ENCODE results near the gene CBLIF.

DNA sequence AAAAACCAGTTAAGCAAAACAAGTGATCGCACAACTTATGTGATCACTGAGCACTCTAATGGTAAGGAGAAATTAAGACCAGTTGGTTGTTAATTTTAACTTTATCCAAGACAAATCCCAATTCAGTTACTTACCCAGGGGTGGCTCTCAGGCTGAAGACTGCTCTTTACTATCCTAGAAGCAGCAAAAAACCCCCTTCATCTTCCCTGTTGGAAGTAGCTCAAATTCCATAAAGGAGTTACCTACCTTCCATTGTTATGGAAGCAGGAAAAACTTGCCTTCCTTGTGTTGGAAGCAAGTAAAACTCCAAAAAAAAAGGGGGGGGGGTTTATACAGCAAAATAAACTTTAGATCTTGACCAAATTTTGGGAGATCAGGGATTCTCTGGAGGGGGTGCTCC is 29.5 kb downstream of the CBLIF start:
- TF ChIP-seq, protein P1, sequence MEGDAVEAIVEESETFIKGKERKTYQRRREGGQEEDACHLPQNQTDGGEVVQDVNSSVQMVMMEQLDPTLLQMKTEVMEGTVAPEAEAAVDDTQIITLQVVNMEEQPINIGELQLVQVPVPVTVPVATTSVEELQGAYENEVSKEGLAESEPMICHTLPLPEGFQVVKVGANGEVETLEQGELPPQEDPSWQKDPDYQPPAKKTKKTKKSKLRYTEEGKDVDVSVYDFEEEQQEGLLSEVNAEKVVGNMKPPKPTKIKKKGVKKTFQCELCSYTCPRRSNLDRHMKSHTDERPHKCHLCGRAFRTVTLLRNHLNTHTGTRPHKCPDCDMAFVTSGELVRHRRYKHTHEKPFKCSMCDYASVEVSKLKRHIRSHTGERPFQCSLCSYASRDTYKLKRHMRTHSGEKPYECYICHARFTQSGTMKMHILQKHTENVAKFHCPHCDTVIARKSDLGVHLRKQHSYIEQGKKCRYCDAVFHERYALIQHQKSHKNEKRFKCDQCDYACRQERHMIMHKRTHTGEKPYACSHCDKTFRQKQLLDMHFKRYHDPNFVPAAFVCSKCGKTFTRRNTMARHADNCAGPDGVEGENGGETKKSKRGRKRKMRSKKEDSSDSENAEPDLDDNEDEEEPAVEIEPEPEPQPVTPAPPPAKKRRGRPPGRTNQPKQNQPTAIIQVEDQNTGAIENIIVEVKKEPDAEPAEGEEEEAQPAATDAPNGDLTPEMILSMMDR (conservative IDR thresholded peaks at IDR 0.05; ENCODE audit: low read depth, low read length) = no peak
- no peak for TF ChIP-seq EZH2 (IDR thresholded peaks at IDR 0.05; ENCODE audit: borderline replicate concordance, low read depth, low read length, poor library complexity, severe bottlenecking)

Data from A673 (cell line).